Liver (tissue), 9 donors: Measurements from ENCODE around the gene VWA3B. TPM values are rescaled to one million over a fixed set of nuclear protein-coding genes. Genes with fewer than 3 reads are reported as not detected.

Experiments
- DNase-seq: peaks from one replicate; pipeline ENCODE4 v3.0.0-alpha.2; 2017; ENCODE audit warnings: low spot score
- H3K27ac ChIP-seq, 2 donors: one replicate each; pipeline ENCODE4 v1.7.0; 2013; ENCODE audit warnings: inconsistent platforms in 2 of 2, low read length in 2 of 2, control low read depth in 1 of 2, low read depth in 1 of 2, mild to moderate bottlenecking in 1 of 2
- H3K27me3 ChIP-seq, 4 donors: one replicate each; pipeline versions ENCODE4 v1.6.1 to v1.7.0; 2013; ENCODE audit warnings: low read length in 3 of 4, inconsistent platforms in 1 of 4, mild to moderate bottlenecking in 1 of 4, moderate library complexity in 1 of 4; ENCODE audit not compliant: control insufficient read depth in 4 of 4, insufficient read depth in 4 of 4
- H3K36me3 ChIP-seq, 4 donors: one replicate each; pipeline versions ENCODE4 v1.6.1 to v1.7.0; 2013; ENCODE audit warnings: low read length in 3 of 4, mild to moderate bottlenecking in 3 of 4, low read depth in 1 of 4, moderate library complexity in 1 of 4; ENCODE audit not compliant: control insufficient read depth in 4 of 4, insufficient read depth in 3 of 4
- H3K4me1 ChIP-seq, 4 donors: one replicate each; pipeline versions ENCODE4 v1.6.1 to v1.7.0; 2013; ENCODE audit warnings: low read length in 3 of 4, mild to moderate bottlenecking in 3 of 4, moderate library complexity in 1 of 4; ENCODE audit not compliant: control insufficient read depth in 4 of 4, insufficient read depth in 4 of 4
- H3K4me3 ChIP-seq, 3 donors: one replicate each; pipeline versions ENCODE4 v1.6.1 to v1.7.0; 2013; ENCODE audit warnings: low read length in 3 of 3, control low read depth in 1 of 3, low read depth in 1 of 3, mild to moderate bottlenecking in 1 of 3
- H3K9ac ChIP-seq, 2 donors: one replicate each; pipeline ENCODE4 v1.7.0; 2013; ENCODE audit warnings: low read length in 2 of 2, mild to moderate bottlenecking in 2 of 2, moderate library complexity in 2 of 2, control low read depth in 1 of 2, low read depth in 1 of 2
- H3K9me3 ChIP-seq, 4 donors: one replicate each; pipeline versions ENCODE4 v1.6.1 to v1.7.0; 2013; ENCODE audit warnings: low read length in 3 of 4; ENCODE audit not compliant: control insufficient read depth in 4 of 4
- ATF3 ChIP-seq: IDR thresholded peaks from 2 replicates; pipeline ENCODE4 v1.6.1; 2016; ENCODE audit warnings: antibody characterized with exemption
- CTCF ChIP-seq: fragments of 150-350 bp; IDR thresholded peaks from 2 replicates; pipeline ENCODE4 v1.5.1; 2017; ENCODE audit warnings: improper control_type of control experiment, low read depth, low read length; ENCODE audit not compliant: missing input control
- EGR1 ChIP-seq, 2 donors: IDR thresholded peaks; 2 replicates each; pipeline ENCODE4 v1.6.1; 2016 to 2018; ENCODE audit warnings: antibody characterized with exemption in 2 of 2, low read depth in 2 of 2
- FOXA1 ChIP-seq: IDR thresholded peaks from 2 replicates; pipeline ENCODE4 v1.6.1; 2016; ENCODE audit warnings: antibody characterized with exemption
- FOXA2 ChIP-seq: IDR thresholded peaks from 2 replicates; pipeline ENCODE4 v1.6.1; 2016; ENCODE audit warnings: antibody characterized with exemption
- GABPA ChIP-seq, 2 donors: IDR thresholded peaks in 1 of 2; conservative IDR thresholded peaks in 1 of 2; 2 replicates each; pipeline ENCODE4 v1.6.1; 2016; ENCODE audit warnings: antibody characterized with exemption in 2 of 2, mild to moderate bottlenecking in 1 of 2, moderate library complexity in 1 of 2
- HNF4A ChIP-seq, 2 donors: conservative IDR thresholded peaks; 2 replicates each; pipeline ENCODE4 v1.6.1; 2016; ENCODE audit warnings: antibody characterized with exemption in 2 of 2, mild to moderate bottlenecking in 2 of 2
- HNF4G ChIP-seq: IDR thresholded peaks from 2 replicates; pipeline ENCODE4 v1.6.1; 2016; ENCODE audit warnings: antibody characterized with exemption
- JUND ChIP-seq, 2 donors: IDR thresholded peaks; 2 replicates each; pipeline ENCODE4 v1.6.1; 2016; ENCODE audit warnings: antibody characterized with exemption in 2 of 2
- MAX ChIP-seq: IDR thresholded peaks from 2 replicates; pipeline ENCODE4 v1.6.1; 2016; ENCODE audit warnings: antibody characterized with exemption
- NR2F2 ChIP-seq: IDR thresholded peaks from 2 replicates; pipeline ENCODE4 v1.6.1; 2016; ENCODE audit warnings: antibody characterized with exemption
- RAD21 ChIP-seq, 2 donors: IDR thresholded peaks; 2 replicates each; pipeline ENCODE4 v1.6.1; 2016; ENCODE audit warnings: antibody characterized with exemption in 2 of 2, mild to moderate bottlenecking in 2 of 2
- TAF1 ChIP-seq: conservative IDR thresholded peaks from 2 replicates; pipeline ENCODE4 v1.6.1; 2016; ENCODE audit warnings: antibody characterized with exemption, mild to moderate bottlenecking
- YY1 ChIP-seq: IDR thresholded peaks from 2 replicates; pipeline ENCODE4 v1.6.1; 2016; ENCODE audit warnings: antibody characterized with exemption, mild to moderate bottlenecking
- ZBTB33 ChIP-seq: IDR thresholded peaks from 2 replicates; pipeline ENCODE4 v1.6.1; 2016; ENCODE audit warnings: antibody characterized with exemption
- WGBS: extraction: QIAGEN DNeasy Blood & Tissue Kit; methylation state at CpG from one replicate; pipeline ENCODE4 v1.1.7; 2013; 5-methylcytosine and 5-hydroxymethylcytosine counted together
- polyA plus RNA-seq, 2 donors: library from polyadenylated mRNA; stranded (reverse) in 1 of 2; unstranded in 1 of 2; fragments of 200-250 nt in 1 of 2; fragments of >200 nt in 1 of 2; fragmentation: Nextera tagmentation in 1 of 2; extraction: Ambion mirVana in 1 of 2; gene quantifications; one replicate each; pipeline versions ENCODE4 v1.2.1 to v1.2.3, GENCODE V29; 2013 to 2015
- total RNA-seq, 2 donors: library from RNA; depleted of rRNA; stranded (reverse); fragments of >200 nt; gene quantifications; one replicate each; pipeline ENCODE4 v1.2.3, GENCODE V29; 2014
- donor health status: healthy.
- donor health status: healthy.
- donor health status: healthy.
- donor health status: healthy.
- donor health status: healthy.

The VWA3B gene
- total and polyA plus RNA-seq, 4 donors, result 0.08 TPM; not detected in 3

- TF ChIP-seq RAD21 (IDR thresholded peaks at IDR 0.05) (no peak), HNF4G (no peak), FOXA1 (no peak), EGR1 (IDR thresholded peaks at IDR 0.05; ENCODE audit: low read depth in 2 of 2) (no peak), NR2F2 (no peak), ZBTB33 (no peak)
These were observed 147.8 kb downstream of the VWA3B start (continued) for GRCh38 chr2:98234776-98235175.

GRCh38 chr2:98236935-98237334 is 150.0 kb downstream of the VWA3B start:
- Histone ChIP-seq H3K27ac (no peak overlapping the region), H3K4me1 (peaks cover 0 to 11% (median 0%) of the 10 kb centered on the region in 4 donors), H3K27me3 (no peaks in the 10 kb centered on the region), H3K4me3 (no peak overlapping the region), H3K9me3 (no peaks in the 10 kb centered on the region), H3K36me3 (no peaks in the 10 kb centered on the region), H3K9ac (no peak overlapping the region)
- no peak for DNase-seq
- 90% methylated on average over 11 of the region's 11 CpGs for WGBS
- TF ChIP-seq TAF1 (no peak), GABPA (IDR thresholded peaks at IDR 0.05 in 1 of 2, conservative IDR thresholded peaks at IDR 0.05 in 1 of 2) (no peak), ATF3 (no peak)

GRCh38 chr2:98240786-98241398 is 153.9 kb downstream of the VWA3B start:
- WGBS, result 62% methylated on average over 3 of the region's 3 CpGs
- no peak for DNase-seq
- Histone ChIP-seq H3K4me1 (peaks cover 0 to 6% (median 0%) of the 10 kb centered on the region in 4 donors), H3K27me3 (no peaks in the 10 kb centered on the region), H3K9ac (no peak overlapping the region), H3K9me3 (no peaks in the 10 kb centered on the region), H3K36me3 (no peaks in the 10 kb centered on the region), H3K27ac (no peak overlapping the region), H3K4me3 (no peak overlapping the region)
- TF ChIP-seq GABPA (IDR thresholded peaks at IDR 0.05 in 1 of 2, conservative IDR thresholded peaks at IDR 0.05 in 1 of 2) (no peak), HNF4A (conservative IDR thresholded peaks at IDR 0.05) (no peak), TAF1 (no peak), NR2F2 (no peak), FOXA2 (no peak), FOXA1 (no peak), YY1 (no peak), JUND (IDR thresholded peaks at IDR 0.05) (no peak), RAD21 (IDR thresholded peaks at IDR 0.05) (no peak), CTCF (no peak), EGR1 (IDR thresholded peaks at IDR 0.05; ENCODE audit: low read depth in 2 of 2) (no peak), HNF4G (no peak), MAX (no peak), ZBTB33 (no peak)
